A549 (cell line): ENCODE results near the gene WSCD2.

Experiments
- CEBPB ChIP-seq, 2 experiments: fragments of >200 bp in 1 of 2; sonication (Bioruptor Twin) in 1 of 2; formaldehyde crosslinking in 1 of 2; IDR thresholded peaks; 2 replicates each; pipeline ENCODE4 v1.6.1; 2012 to 2016
- CHD4 ChIP-seq: fragments of 200-600 bp; sonication (generic); IDR thresholded peaks from 2 replicates; pipeline ENCODE4 v1.6.1; 2016; ENCODE audit warnings: antibody characterized with exemption, mild to moderate bottlenecking, borderline replicate concordance
- CTCF ChIP-seq: fragments of >200 bp; sonication (Bioruptor Twin); formaldehyde crosslinking; IDR thresholded peaks from 3 replicates; pipeline ENCODE4 v1.5.1; 2016
- JUN ChIP-seq, 2 experiments: fragments of >200 bp; sonication (Bioruptor Twin); formaldehyde crosslinking; IDR thresholded peaks; 2 replicates in 1 of 2; 3 replicates in 1 of 2; pipeline ENCODE4 v1.6.1; 2016 to 2017
- JUNB ChIP-seq: fragments of >200 bp; sonication (Bioruptor Twin); formaldehyde crosslinking; IDR thresholded peaks from 2 replicates; pipeline ENCODE4 v1.6.1; 2016
- NR3C1 ChIP-seq: fragments of >200 bp; sonication (Bioruptor Twin); formaldehyde crosslinking; IDR thresholded peaks from 3 replicates; pipeline ENCODE4 v1.6.1; 2017
- POLR2A ChIP-seq: IDR thresholded peaks from 2 replicates; pipeline ENCODE4 v1.6.1; 2012; ENCODE audit warnings: mild to moderate bottlenecking, low read length
- RAD21 ChIP-seq, 2 experiments: fragments of >200 bp in 1 of 2; sonication (Bioruptor Twin) in 1 of 2; formaldehyde crosslinking in 1 of 2; IDR thresholded peaks in 1 of 2; conservative IDR thresholded peaks in 1 of 2; 2 replicates in 1 of 2; 3 replicates in 1 of 2; pipeline ENCODE4 v1.6.1; 2012 to 2018; ENCODE audit warnings: inconsistent platforms in 1 of 2
- RCOR1 ChIP-seq: fragments of 150-350 bp; IDR thresholded peaks from 2 replicates; pipeline ENCODE4 v1.6.1; 2014; ENCODE audit warnings: antibody characterized with exemption, low read length, low read depth
- REST ChIP-seq: fragments of 200-600 bp; sonication (generic); IDR thresholded peaks from 2 replicates; pipeline ENCODE4 v1.6.1; 2016; ENCODE audit warnings: antibody characterized with exemption, mild to moderate bottlenecking, moderate library complexity
- TP53 ChIP-seq: fragments of 250-450 bp; sonication (Bioruptor Pico); IDR thresholded peaks from 2 replicates; pipeline ENCODE4 v1.5.0; 2021; ENCODE audit warnings: mild to moderate bottlenecking, moderate library complexity

GRCh38 chr12:108172033-108172432 is 42.9 kb downstream of the WSCD2 start:
- TF ChIP-seq CTCF (no peak), POLR2A (no peak), RAD21 (conservative IDR thresholded peaks at IDR 0.05 in 1 of 2, IDR thresholded peaks at IDR 0.05 in 1 of 2) (no peak), NR3C1 (no peak), JUN (IDR thresholded peaks at IDR 0.05) (no peak), REST (no peak), CHD4 (no peak), CEBPB (IDR thresholded peaks at IDR 0.05) (no peak), RCOR1 (no peak), JUNB (no peak), TP53 (CRISPR knock-in tag) (no peak)
